Activated T-helper 17 cell treated with anti-CD3 and anti-CD28 coated beads, Interleukin-2, amount 50 U/mL, for 72 hours (primary cell): ENCODE results near the gene PXK. TPM values are rescaled to one million over a fixed set of nuclear protein-coding genes. Genes with fewer than 3 reads are reported as not detected.
A peak's percentile ranks its signal among the peaks of the same experiment; 100 is the strongest.
"Not testable (repeated sequence)": the region's sequence is repeated elsewhere in the genome, so short reads cannot be mapped to it uniquely, and the experiment has no call there.

ENCODE experiments used
- ATAC-seq: fragments of 150-1000 bp; cut with Tn5 transposase; replicated peaks from 2 replicates; pipeline ENCODE4 v1.10.0; 2021; ENCODE audit warnings: mild to moderate bottlenecking, moderate library complexity
- H3K27ac Mint-ChIP-seq: one replicate; pipeline ENCODE4 v1.8.0; 2022; ENCODE audit warnings: mixed read lengths
- H3K27me3 Mint-ChIP-seq: one replicate; pipeline ENCODE4 v1.8.0; 2022; ENCODE audit warnings: mixed read lengths
- H3K36me3 Mint-ChIP-seq: one replicate; pipeline ENCODE4 v1.8.0; 2022; ENCODE audit warnings: low read depth, mild to moderate bottlenecking, mixed read lengths
- H3K4me1 Mint-ChIP-seq: one replicate; pipeline ENCODE4 v1.8.0; 2022; ENCODE audit warnings: mixed read lengths
- H3K4me3 Mint-ChIP-seq: one replicate; pipeline ENCODE4 v1.8.0; 2022; ENCODE audit warnings: mild to moderate bottlenecking, mixed read lengths
- H3K9me3 Mint-ChIP-seq: one replicate; pipeline ENCODE4 v1.8.0; 2022; ENCODE audit warnings: mixed read lengths
- total RNA-seq, 2 donors: library from RNA; stranded (reverse); gene quantifications; one replicate each; pipeline ENCODE4 v1.2.3, GENCODE V29; 2022

PXK gene
- total RNA-seq, 2 donors from 2014 or later = 17.8 to 27.1 TPM

DNA sequence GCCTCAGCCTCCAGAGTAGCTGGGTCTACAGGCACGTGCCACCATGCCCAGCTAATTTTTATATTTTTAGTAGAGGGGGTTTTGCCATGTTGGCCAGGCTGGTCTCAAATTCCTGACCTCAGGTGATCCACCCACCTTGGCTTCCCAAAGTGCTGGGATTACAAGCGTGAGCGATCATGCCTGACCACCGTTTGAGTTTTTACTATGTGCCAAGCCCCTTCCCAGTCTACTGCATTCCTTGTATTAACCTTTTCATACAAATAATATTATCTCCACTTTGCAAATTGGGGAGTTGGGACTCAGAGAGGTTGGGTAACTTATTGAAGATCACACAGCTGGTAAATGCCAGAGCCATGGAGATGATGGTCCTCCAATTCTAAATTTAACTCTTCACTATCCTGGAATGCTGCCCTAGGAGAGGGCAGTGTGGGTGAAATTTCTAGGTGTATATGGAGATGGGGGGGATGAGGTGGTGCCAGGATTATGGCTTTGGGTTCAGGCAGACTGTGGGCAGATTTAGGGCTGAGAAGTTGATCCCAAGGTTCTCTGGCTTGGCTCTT lies 1.0 kb upstream of the PXK start:
- Mint-ChIP-seq H3K27me3 (no peaks in the 10 kb centered on the region), H3K4me1 (peaks cover 25% of the 10 kb centered on the region), H3K9me3 (no peaks in the 10 kb centered on the region), H3K27ac (peak overlapping the region; percentile 75), H3K36me3 (peaks cover 13% of the 10 kb centered on the region), H3K4me3 (peak overlapping the region; percentile 77)
- ATAC-seq = no peak

DNA sequence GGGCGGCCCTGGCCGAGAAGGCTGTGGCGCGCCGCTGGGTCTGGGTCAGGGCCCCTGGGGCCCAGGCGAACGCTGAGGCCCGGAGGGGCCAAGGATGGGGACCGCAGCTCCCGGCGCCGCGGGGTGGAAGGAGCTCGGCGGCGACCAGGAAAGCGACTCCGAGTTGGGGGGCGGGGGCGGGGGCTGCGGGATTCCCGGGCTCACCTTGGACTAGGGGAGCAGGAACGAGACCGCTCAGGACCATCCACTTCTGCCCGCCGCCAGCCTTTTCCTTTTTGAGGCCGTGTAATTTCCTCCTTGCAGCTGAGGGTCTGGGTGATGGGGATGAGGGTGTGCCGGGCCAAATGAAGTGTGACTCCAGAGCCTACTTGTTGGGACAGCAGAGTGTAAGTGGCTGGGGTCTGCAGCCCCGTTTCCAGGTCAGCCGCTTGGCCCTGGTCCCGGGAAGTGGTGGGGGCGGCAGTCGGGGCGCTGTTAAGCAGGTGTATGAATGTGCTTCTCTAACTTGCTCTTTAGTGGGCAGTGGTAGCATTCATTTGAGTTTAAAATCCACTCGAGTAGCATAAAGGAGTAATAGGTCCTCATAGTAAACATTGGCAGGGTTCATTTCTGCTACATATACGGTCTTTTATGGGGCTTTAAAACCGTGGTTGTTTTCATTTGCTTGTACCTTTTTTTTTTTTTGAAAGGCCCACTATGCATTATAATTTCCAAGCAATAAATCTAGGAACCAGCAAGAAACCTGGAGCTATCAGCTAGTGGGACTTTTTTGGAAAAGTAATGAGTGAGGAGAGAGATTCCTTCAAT lies 717 bp downstream of the PXK start:
- H3K27ac Mint-ChIP-seq = peak overlapping the region; percentile 96
- H3K4me3 Mint-ChIP-seq = peak overlapping the region; percentile 99
- peaks cover 18% of the 10 kb centered on the region for H3K36me3 Mint-ChIP-seq
- H3K4me1 Mint-ChIP-seq = peaks cover 25% of the 10 kb centered on the region
- H3K27me3 Mint-ChIP-seq = no peaks in the 10 kb centered on the region
- H3K9me3 Mint-ChIP-seq = no peaks in the 10 kb centered on the region
- ATAC-seq = peak; percentile 50

DNA sequence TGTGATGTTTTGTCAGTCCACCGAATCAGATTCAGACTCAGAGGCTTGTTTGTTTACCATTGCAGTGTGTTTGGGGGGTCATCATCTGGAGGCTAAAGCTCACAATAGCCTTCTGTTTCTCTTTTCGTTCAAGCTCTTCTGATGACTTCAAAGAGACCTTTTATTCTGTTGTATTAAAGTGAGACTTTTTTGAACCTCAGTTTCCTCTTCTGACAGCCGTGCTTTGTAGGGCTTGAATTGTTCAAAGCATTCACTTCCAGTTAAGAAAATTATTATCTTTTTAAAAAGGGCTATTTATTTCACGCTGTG lies 1.3 kb downstream of the PXK start:
- H3K27ac Mint-ChIP-seq = peak overlapping the region; percentile 96
- H3K4me3 Mint-ChIP-seq = peak overlapping the region; percentile 99
- no peak for ATAC-seq
- H3K36me3 Mint-ChIP-seq = peaks cover 22% of the 10 kb centered on the region
- H3K9me3 Mint-ChIP-seq = no peaks in the 10 kb centered on the region
- peaks cover 25% of the 10 kb centered on the region for H3K4me1 Mint-ChIP-seq
- no peaks in the 10 kb centered on the region for H3K27me3 Mint-ChIP-seq

DNA sequence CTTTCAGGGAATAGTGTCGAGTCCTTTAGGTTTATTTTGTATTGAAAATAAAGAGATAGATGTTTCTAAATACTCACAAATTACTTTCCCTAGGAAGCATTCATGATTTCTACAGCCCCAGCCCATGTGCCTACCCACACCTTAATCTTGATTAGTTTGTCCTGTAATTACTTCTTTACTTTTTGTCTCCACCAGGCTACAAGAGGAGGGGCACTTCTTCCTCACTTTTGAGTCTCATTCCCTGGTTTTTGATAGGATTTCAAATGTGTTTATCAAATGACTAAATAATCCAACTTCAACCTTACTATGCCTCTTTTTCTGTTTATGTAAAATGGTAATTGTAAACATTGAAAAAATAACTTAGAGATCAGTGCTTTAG lies 1.8 kb downstream of the PXK start:
- Mint-ChIP-seq H3K27ac (peak overlapping the region; percentile 96), H3K27me3 (no peaks in the 10 kb centered on the region), H3K4me1 (peaks cover 25% of the 10 kb centered on the region), H3K4me3 (peak overlapping the region; percentile 99), H3K36me3 (peaks cover 27% of the 10 kb centered on the region), H3K9me3 (no peaks in the 10 kb centered on the region)
- no peak for ATAC-seq

DNA sequence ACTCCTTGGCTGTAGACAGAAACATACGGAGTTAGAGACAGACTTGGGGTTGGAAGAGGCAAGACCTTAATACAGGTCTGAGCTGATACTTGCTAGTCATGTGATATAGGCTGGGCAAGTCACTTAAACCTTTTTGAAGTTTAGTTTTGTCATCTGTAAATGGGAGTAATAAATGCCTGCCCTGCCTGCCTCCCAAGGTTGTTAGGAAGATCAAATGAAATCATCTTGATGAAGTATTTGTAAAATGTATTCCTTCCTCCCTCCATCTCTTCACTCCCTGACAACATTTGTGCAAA lies 2.9 kb downstream of the PXK start:
- ATAC-seq = no peak
- peaks cover 25% of the 10 kb centered on the region for H3K4me1 Mint-ChIP-seq
- peak overlapping the region; percentile 96 for H3K27ac Mint-ChIP-seq
- H3K9me3 Mint-ChIP-seq = no peaks in the 10 kb centered on the region
- peak overlapping the region; percentile 99 for H3K4me3 Mint-ChIP-seq
- H3K36me3 Mint-ChIP-seq = peaks cover 31% of the 10 kb centered on the region
- no peaks in the 10 kb centered on the region for H3K27me3 Mint-ChIP-seq

DNA sequence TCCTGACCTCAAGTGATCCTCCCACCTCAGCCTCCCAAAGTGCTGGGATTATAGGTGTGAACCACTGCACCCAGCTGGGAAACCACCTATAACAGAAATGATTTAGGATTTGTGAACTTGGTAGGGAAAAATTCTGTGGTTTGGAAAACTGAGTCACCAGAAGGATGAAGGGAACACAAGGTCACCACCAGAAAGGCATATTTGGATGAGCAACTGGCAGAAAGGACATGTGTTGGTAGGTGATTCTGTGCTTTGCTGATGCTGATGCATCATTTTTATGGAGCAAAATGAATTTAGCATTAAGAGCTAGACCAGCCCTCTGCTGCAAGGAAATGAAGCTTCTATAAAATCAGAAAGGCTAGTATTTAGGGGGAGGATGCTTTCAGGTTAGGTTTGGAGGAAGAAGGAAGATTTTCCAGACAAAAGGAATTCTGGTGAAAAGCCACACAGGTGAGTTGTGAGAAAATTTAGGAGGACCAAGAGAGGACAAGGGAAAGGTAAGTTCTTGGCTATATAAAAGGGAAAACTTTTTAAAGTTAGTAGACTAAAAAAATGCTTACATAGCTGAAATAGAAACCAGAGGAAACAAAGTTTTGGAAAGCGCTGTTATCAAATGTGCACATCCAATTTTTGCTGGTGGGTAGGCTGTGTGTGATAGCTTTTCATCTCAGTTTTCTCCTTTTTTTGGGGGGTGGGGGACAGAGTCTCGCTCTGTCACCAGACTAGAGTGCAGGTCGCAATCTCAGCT lies 3.6 kb downstream of the PXK start:
- Mint-ChIP-seq H3K4me3 (no peak overlapping the region), H3K27ac (peak overlapping the region; percentile 9), H3K4me1 (peaks cover 25% of the 10 kb centered on the region), H3K9me3 (no peaks in the 10 kb centered on the region), H3K27me3 (no peaks in the 10 kb centered on the region), H3K36me3 (peaks cover 38% of the 10 kb centered on the region)
- peak; percentile 15 for ATAC-seq

DNA sequence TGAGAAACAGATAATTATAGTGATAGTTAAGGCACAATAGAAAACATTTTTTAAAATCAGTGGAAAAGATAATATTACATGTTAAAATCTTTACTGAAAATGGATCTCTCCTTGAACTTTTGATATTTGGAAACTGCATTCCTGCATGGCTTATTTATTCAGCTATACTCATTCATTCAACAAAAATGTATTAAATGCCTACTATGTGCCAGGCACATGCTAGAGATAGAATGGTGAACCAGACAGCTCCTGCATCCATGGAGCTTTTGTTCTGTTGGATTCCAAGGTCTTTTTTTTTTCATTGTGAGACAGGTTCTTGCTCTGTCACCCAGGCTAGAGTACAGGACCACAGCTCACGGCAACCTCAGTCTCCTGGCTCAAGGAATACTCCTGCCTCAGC lies 4.5 kb downstream of the PXK start:
- Mint-ChIP-seq H3K27me3 (no peaks in the 10 kb centered on the region), H3K4me3 (no peak overlapping the region), H3K4me1 (peaks cover 20% of the 10 kb centered on the region), H3K9me3 (no peaks in the 10 kb centered on the region), H3K36me3 (peaks cover 43% of the 10 kb centered on the region), H3K27ac (no peak overlapping the region)
- ATAC-seq = no peak

DNA sequence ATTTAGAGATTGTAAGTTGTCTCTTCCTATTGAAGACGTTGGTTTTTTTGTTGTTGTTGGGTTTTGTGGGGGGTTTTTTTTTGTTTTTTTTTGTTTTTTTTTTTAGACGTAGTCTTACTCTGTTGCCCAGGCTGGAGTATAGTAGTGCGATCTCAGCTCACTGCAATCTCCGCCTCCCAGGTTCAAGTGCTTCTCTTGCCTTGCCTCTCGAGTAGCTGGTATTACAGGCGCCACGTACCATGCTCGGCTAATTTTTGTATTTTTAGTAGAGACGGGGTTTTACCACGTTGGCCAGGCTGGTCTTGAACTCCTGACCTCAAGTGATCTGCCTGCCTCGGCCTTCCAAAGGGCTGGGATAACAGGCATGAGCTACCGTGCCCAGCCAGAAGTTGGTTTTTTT lies 6.5 kb downstream of the PXK start:
- not testable (repeated sequence) for H3K9me3 Mint-ChIP-seq, H3K4me3 Mint-ChIP-seq, H3K27ac Mint-ChIP-seq, ATAC-seq, H3K27me3 Mint-ChIP-seq
- Mint-ChIP-seq H3K36me3 (peaks cover 63% of the 10 kb centered on the region), H3K4me1 (peaks cover 20% of the 10 kb centered on the region)

DNA sequence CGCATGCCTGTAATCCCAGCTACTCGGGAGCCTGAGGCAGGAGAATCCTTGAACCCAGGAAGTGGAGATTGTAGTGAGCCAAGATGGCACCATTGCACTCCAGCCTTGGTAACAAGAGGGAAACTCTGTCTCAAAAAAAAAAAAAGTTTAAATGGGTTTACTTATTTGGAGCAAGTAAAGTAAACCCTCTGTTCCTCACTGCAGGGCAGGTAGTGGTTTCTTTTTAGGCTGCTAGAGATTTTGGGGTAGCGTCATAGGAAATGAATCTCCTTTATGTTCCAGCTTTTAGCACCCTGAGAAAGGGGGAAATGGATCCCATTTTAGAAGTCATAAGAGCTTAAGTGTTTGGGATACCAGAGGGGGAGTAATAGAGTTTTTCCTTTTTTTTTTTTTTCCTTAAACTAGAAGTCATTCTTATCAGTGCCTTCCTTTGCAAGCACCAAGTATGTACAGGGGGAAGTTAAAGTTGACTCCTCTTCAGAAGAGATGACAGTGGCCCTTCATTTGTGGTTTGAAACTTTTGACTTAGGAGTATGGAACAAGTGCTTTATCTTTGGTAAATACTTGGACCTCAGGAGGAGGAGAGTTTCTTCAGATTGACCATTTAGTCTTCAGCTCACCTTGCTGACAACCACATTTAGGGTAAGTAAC lies 8.0 kb downstream of the PXK start:
- no peak for ATAC-seq
- Mint-ChIP-seq H3K4me1 (peaks cover 8% of the 10 kb centered on the region), H3K27ac (no peak overlapping the region), H3K9me3 (no peaks in the 10 kb centered on the region), H3K4me3 (no peak overlapping the region), H3K27me3 (no peaks in the 10 kb centered on the region), H3K36me3 (peaks cover 56% of the 10 kb centered on the region)

DNA sequence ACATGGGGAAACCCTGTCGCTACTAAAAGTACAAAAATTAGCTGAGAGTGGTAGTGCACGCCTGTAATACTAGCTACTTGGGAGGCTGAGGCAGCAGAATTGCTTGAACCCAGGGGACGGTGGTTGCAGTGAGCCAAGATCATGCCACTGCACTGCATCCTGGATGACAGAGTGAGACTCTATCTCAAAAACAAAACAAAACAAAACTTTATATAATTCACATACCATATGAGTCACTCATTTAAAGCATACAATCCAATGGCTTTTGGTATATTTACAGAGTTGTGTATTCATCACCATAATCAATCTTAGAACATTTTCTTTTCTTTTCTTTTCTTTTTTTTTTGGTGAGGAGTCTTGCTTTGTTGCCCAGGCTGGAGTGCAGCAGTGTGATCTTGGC lies 8.7 kb downstream of the PXK start:
- ATAC-seq = no peak
- H3K4me3 Mint-ChIP-seq = no peak overlapping the region
- H3K27ac Mint-ChIP-seq = no peak overlapping the region
- H3K9me3 Mint-ChIP-seq = no peaks in the 10 kb centered on the region
- H3K27me3 Mint-ChIP-seq = no peaks in the 10 kb centered on the region
- H3K4me1 Mint-ChIP-seq = peaks cover 7% of the 10 kb centered on the region
- peaks cover 52% of the 10 kb centered on the region for H3K36me3 Mint-ChIP-seq

DNA sequence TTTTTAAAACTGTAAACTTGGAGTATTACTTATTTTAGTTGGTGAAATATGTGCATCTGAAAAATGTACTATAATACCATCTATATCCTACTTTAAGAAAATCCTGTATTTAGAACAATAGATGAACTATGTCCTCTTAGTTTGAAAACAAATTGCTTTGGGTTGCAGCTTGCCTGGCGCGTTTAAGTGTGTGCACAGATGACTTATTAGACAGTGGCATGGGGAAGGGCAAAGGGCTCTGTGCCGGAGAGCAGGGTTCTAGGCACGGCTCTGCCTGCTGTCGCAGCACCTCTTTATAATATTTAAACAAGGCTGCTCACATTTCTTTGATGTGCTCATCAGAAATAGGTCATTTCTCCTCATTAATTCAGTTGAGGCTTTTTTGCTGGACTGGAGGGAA lies 10.0 kb downstream of the PXK start:
- peaks cover 6% of the 10 kb centered on the region for H3K4me1 Mint-ChIP-seq
- no peaks in the 10 kb centered on the region for H3K9me3 Mint-ChIP-seq
- H3K27ac Mint-ChIP-seq = no peak overlapping the region
- ATAC-seq = no peak
- H3K36me3 Mint-ChIP-seq = peaks cover 44% of the 10 kb centered on the region
- no peaks in the 10 kb centered on the region for H3K27me3 Mint-ChIP-seq
- no peak overlapping the region for H3K4me3 Mint-ChIP-seq

DNA sequence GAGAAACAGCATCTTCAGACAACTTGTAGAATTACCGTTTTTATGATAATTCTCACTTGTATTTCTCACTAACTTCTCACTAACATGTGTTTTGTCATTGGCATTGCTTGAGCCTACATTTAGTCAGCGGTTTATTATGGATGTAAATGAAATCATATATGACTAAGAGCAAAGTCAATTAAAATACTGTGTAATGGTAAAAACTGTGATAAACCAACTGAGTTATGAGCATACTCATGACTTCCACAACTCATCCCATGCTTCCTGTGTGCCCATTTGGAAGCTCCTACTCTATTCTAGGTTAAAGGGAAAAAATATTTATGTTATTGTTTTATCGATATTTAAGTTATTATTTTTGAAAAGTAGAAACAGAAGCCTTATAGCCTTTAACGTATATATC lies 12.8 kb downstream of the PXK start:
- H3K4me1 Mint-ChIP-seq = peaks cover 17% of the 10 kb centered on the region
- no peaks in the 10 kb centered on the region for H3K9me3 Mint-ChIP-seq
- peaks cover 33% of the 10 kb centered on the region for H3K36me3 Mint-ChIP-seq
- no peaks in the 10 kb centered on the region for H3K27me3 Mint-ChIP-seq
- H3K27ac Mint-ChIP-seq = peak overlapping the region; percentile 26
- no peak overlapping the region for H3K4me3 Mint-ChIP-seq
- no peak for ATAC-seq

DNA sequence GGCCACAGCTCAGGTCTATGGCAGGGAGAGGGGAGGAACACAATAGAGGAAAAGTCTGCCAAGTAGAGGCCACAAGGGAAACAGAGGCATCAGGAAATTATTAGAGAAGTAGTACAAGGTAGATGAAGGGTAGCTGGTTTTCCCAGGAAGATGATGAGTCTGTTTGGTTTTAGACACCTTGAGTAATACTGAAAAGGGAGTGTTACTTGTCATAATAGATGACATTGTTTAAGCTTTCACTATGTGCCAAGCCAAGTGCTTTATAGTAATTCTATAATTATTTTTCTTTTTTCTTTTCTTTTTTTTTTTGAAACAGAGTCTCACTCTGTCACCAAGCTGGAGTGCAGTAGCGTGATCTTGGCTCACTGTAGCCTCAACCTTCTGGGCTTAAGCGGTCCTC lies 13.7 kb downstream of the PXK start:
- H3K4me1 Mint-ChIP-seq = peaks cover 22% of the 10 kb centered on the region

DNA sequence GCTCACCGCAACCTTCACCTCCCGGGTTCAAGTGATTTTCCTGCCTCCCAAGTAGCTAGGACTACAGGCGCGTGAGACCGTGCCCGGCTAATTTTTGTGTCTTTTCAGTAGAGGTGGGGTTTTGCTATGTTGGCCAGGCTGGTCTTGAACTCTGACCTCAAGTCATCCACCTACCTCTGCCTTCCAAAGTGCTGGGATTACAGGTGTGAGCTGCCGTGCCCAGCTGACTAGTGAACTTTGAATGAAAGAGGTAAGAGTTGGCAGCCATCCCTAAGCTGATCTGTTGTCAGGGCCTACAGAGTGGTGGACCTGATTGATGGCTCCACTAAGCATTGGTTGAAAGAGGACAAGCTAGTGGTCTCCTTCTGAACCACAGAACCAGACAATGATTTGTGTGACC lies 15.3 kb downstream of the PXK start:
- H3K36me3 Mint-ChIP-seq = peaks cover 26% of the 10 kb centered on the region
- H3K27ac Mint-ChIP-seq = no peak overlapping the region
- no peak overlapping the region for H3K4me3 Mint-ChIP-seq
- ATAC-seq = no peak
- no peaks in the 10 kb centered on the region for H3K9me3 Mint-ChIP-seq
- no peaks in the 10 kb centered on the region for H3K27me3 Mint-ChIP-seq
- H3K4me1 Mint-ChIP-seq = peaks cover 27% of the 10 kb centered on the region

More for the DNA sequence above, 13.7 kb downstream of the PXK start:
- ATAC-seq = peak; percentile 87
- Mint-ChIP-seq H3K36me3 (peaks cover 30% of the 10 kb centered on the region), H3K4me3 (peak overlapping the region; percentile 11), H3K27me3 (no peaks in the 10 kb centered on the region), H3K27ac (peak overlapping the region; percentile 26), H3K9me3 (no peaks in the 10 kb centered on the region)
